GM19467 (cell line): Measurements from ENCODE around the gene LRRC15.

Experiments
- ATAC-seq: cut with Tn5 transposase; IDR thresholded peaks from one replicate; pipeline ENCODE4 v1.9.1; 2021; ENCODE audit warnings: mild to moderate bottlenecking, moderate library complexity; ENCODE audit not compliant: unreplicated experiment

The LRRC15 gene

GRCh38 chr3:194386066-194386465 lies 16.5 kb upstream of the LRRC15 start:
- no peak for ATAC-seq

GRCh38 chr3:194384569-194385001 lies 15.0 kb upstream of the LRRC15 start:
- no peak for ATAC-seq

GRCh38 chr3:194384156-194384555 lies 14.6 kb upstream of the LRRC15 start:
- ATAC-seq = no peak

- no peak for ATAC-seq
Measured at GRCh38 chr3:194383276-194383940, 13.9 kb upstream of the LRRC15 start.

- no peak for ATAC-seq
Measured at GRCh38 chr3:194382892-194383223, 13.3 kb upstream of the LRRC15 start.

- ATAC-seq = no peak
Measured at GRCh38 chr3:194382196-194382891, 12.8 kb upstream of the LRRC15 start.

GRCh38 chr3:194381460-194381875 lies 11.9 kb upstream of the LRRC15 start:
- ATAC-seq = no peak

- no peak for ATAC-seq
Measured at GRCh38 chr3:194380326-194380725, 10.8 kb upstream of the LRRC15 start.

GRCh38 chr3:194379651-194380050 lies 10.1 kb upstream of the LRRC15 start:
- ATAC-seq = no peak

GRCh38 chr3:194379231-194379630 lies 9.7 kb upstream of the LRRC15 start:
- ATAC-seq = no peak

GRCh38 chr3:194377708-194378107 lies 8.2 kb upstream of the LRRC15 start:
- ATAC-seq = no peak

- ATAC-seq = no peak
Measured at GRCh38 chr3:194376241-194376560, 6.7 kb upstream of the LRRC15 start.

GRCh38 chr3:194375473-194376240 lies 6.1 kb upstream of the LRRC15 start:
- ATAC-seq = no peak

- no peak for ATAC-seq
Measured at GRCh38 chr3:194374935-194375334, 5.4 kb upstream of the LRRC15 start.

GRCh38 chr3:194373899-194374298 lies 4.4 kb upstream of the LRRC15 start:
- ATAC-seq = no peak

- no peak for ATAC-seq
Measured at GRCh38 chr3:194373028-194373427, 3.5 kb upstream of the LRRC15 start.

GRCh38 chr3:194370753-194371152 lies 1.2 kb upstream of the LRRC15 start:
- ATAC-seq = no peak

GRCh38 chr3:194368918-194369317 lies 625 bp downstream of the LRRC15 start:
- ATAC-seq = no peak

GRCh38 chr3:194367992-194368841 lies 1.3 kb downstream of the LRRC15 start:
- no peak for ATAC-seq

- ATAC-seq = no peak
Measured at GRCh38 chr3:194365978-194366490, 3.5 kb downstream of the LRRC15 start.

- ATAC-seq = no peak
Measured at GRCh38 chr3:194365526-194365925, 4.0 kb downstream of the LRRC15 start.
